MM.1S (cell line): Measurements from ENCODE around the gene EEF1AKMT1.

Experiments
- CTCF ChIP-seq: fragments of 300-600 bp; sonication (generic); IDR thresholded peaks from 2 replicates; pipeline ENCODE4 v1.5.1; 2016; ENCODE audit warnings: antibody characterized with exemption, low read length, mixed read lengths
- EZH2phosphoT487 ChIP-seq: fragments of 300-600 bp; sonication (generic); IDR thresholded peaks from 2 replicates; pipeline ENCODE4 v1.6.1; 2018; ENCODE audit warnings: antibody characterized with exemption, low read length

GRCh38 chr13:20776751-20777150 is 3.0 kb upstream of the EEF1AKMT1 start:
- TF ChIP-seq CTCF (no peak), EZH2phosphoT487 (no peak)
